Stimulated activated naive CD8-positive, alpha-beta T cell treated with anti-CD3 and anti-CD28 coated beads, Interleukin-15, Interleukin-2, amounts not matched to agents 100 ng/mL and 50 ng/mL, for 24 hours (primary cell): Measurements from ENCODE around the gene FFAR1.
"Not testable (repeated sequence)": the region's sequence is repeated elsewhere in the genome, so short reads cannot be mapped to it uniquely, and the experiment has no call there.

Experiments
- H3K27ac Mint-ChIP-seq: one replicate; pipeline ENCODE4 v1.8.0; 2021; ENCODE audit warnings: mild to moderate bottlenecking, mixed read lengths
- H3K27me3 Mint-ChIP-seq: one replicate; pipeline ENCODE4 v1.8.0; 2021; ENCODE audit warnings: mixed read lengths
- H3K36me3 Mint-ChIP-seq: one replicate; pipeline ENCODE4 v1.8.0; 2021; ENCODE audit warnings: low read depth, mixed read lengths
- H3K4me1 Mint-ChIP-seq: one replicate; pipeline ENCODE4 v1.8.0; 2021; ENCODE audit warnings: low read depth, mixed read lengths
- H3K4me3 Mint-ChIP-seq: one replicate; pipeline ENCODE4 v1.8.0; 2021; ENCODE audit warnings: mild to moderate bottlenecking, mixed read lengths
- H3K9me3 Mint-ChIP-seq: one replicate; pipeline ENCODE4 v1.8.0; 2021; ENCODE audit warnings: mixed read lengths

The FFAR1 gene

DNA sequence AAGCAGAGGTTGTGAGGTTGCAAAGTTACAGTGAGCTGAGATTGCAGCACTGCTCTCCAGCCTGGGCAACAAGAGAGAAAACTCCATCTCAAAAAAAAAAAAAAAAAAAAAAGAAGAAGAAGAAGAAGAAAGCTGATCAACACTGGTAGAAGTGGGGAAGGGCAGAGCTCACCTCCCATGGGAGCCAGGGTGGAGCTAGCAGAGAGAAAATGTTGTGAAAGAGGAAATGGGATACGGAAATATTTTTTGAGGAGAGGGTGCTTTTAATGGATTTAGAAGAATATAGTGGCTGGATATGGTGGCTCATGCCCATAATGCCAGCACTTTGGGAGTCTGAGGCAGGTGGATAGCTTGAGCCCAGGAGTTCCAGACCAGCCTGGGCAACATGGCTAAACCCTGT, 30.0 kb downstream of the FFAR1 start:
- peaks cover 18% of the 10 kb centered on the region for H3K4me1 Mint-ChIP-seq
- H3K4me3 Mint-ChIP-seq = no peak overlapping the region

DNA sequence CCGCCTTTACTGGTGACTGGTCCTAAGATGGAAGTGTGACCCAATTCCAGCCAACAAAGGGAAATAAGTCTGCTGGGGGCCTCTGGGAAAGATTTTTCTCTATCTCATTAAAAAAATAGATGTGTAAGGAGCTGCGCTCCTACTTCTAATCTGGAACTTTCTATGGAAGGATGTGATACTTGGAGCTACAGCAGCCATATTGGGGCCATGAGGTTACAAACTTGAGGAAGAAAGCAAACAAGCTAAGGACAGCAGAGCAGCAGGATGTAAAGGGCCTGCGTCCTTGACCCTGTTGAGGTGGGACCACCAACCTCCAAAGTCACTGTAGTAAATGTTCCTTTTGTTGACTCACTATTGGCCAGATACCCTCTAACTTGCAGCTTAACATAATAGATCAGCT, 30.7 kb downstream of the FFAR1 start:
- peaks cover 21% of the 10 kb centered on the region for H3K27me3 Mint-ChIP-seq
- H3K27ac Mint-ChIP-seq = no peak overlapping the region
- H3K36me3 Mint-ChIP-seq = no peaks in the 10 kb centered on the region
- H3K4me1 Mint-ChIP-seq = peaks cover 18% of the 10 kb centered on the region
- H3K4me3 Mint-ChIP-seq = no peak overlapping the region
- no peaks in the 10 kb centered on the region for H3K9me3 Mint-ChIP-seq

More for the DNA sequence above, 30.0 kb downstream of the FFAR1 start:
- Mint-ChIP-seq H3K27me3 (peaks cover 17% of the 10 kb centered on the region), H3K36me3 (no peaks in the 10 kb centered on the region), H3K27ac (no peak overlapping the region), H3K9me3 (no peaks in the 10 kb centered on the region)

DNA sequence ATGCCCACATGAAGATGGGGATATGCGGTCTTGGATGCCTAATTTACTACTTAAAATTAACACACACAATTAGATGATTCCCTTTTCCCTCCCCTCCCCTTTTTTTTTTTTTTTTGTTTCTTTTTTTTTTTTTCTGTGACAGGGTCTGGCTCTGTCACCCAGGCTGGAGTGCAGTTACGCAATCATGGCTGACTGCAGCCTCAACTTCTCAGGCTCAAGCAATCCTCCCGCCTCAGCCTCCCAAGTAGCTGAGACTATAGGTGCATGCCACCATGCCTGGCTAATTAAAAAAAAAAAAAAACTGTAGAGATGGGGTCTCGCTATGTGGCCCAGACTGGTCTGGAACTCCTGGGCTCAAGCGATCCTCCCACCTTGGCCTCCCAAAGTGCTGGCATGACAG, 31.8 kb downstream of the FFAR1 start:
- not testable (repeated sequence) for H3K4me3 Mint-ChIP-seq, H3K27ac Mint-ChIP-seq, H3K9me3 Mint-ChIP-seq, H3K36me3 Mint-ChIP-seq
- H3K4me1 Mint-ChIP-seq = peaks cover 15% of the 10 kb centered on the region
- H3K27me3 Mint-ChIP-seq = peaks cover 21% of the 10 kb centered on the region

DNA sequence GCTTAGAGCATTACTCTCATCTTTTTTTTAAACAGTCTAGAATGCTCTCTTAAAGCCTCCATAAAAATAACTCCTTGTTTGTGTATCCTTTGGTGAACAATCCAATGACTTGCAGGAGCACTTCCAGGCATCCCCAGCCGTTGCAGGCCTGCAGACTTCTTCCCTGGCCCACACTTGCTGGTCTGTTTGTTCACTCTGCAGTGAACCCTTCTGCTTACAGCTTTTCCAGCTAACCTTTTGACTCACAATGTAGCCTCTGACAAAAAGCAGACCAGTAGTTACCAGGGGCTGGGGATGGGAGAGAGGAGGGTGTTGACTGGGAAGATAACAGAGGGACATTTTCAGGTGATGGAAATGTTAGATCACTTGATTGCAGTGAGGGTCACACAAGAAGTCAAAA, 32.3 kb downstream of the FFAR1 start:
- H3K36me3 Mint-ChIP-seq = no peaks in the 10 kb centered on the region
- no peak overlapping the region for H3K27ac Mint-ChIP-seq
- peaks cover 25% of the 10 kb centered on the region for H3K27me3 Mint-ChIP-seq
- H3K9me3 Mint-ChIP-seq = no peaks in the 10 kb centered on the region
- H3K4me1 Mint-ChIP-seq = peaks cover 10% of the 10 kb centered on the region
- no peak overlapping the region for H3K4me3 Mint-ChIP-seq

DNA sequence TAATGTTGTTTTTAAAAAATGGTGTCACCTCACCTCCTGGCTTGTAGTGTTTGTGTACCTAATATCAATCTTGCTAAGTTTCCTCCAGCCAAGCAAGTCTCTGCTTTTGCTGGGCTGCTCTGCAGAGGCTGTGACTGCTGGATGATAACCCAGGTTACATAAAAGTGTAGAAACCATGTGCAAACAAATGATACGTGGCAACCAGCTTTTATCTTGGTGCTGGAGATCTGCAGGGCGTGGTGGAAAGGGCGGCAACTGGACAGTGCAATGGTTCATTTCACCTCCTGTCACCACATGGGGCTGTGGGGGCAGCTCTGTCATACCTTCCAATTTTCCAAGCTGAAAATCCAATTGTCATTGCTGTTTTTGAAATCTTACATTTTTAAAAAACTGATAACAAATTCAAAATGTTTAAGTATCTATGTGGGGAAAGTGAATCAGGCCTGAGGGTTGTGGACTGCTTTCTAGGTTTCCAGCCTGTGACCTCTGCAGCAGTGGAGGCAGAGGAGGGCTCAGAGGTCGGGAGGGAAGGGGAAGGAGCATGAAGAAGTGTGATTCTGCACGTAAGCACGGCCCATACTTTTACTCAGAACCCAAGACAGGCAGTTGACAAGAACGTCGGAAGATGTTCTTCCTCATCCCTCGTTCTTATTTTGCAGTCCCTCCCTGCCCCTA, 32.9 kb downstream of the FFAR1 start:
- H3K27me3 Mint-ChIP-seq = peaks cover 25% of the 10 kb centered on the region
- peaks cover 5% of the 10 kb centered on the region for H3K4me1 Mint-ChIP-seq
- H3K4me3 Mint-ChIP-seq = no peak overlapping the region
- H3K36me3 Mint-ChIP-seq = no peaks in the 10 kb centered on the region
- H3K27ac Mint-ChIP-seq = no peak overlapping the region
- H3K9me3 Mint-ChIP-seq = no peaks in the 10 kb centered on the region

DNA sequence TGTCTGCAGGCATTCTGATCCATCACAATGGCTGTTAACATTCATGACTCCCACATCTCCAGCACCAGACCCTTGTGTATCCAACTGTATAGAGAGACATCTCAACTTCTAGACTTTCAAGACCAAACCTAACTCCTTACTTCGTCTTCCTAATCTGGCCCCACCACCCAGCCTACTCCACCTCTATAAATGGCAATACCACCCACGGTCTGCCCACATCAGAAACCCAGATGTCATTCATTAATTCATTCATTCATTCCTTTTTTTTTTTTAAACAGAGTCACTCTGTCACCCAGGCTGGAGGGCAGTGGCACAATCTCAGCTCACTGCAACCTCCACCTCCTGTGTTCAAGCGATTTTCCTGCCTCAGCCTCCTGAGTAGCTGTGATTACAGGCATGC, 33.6 kb downstream of the FFAR1 start:
- H3K4me1 Mint-ChIP-seq = peaks cover 5% of the 10 kb centered on the region
- no peak overlapping the region for H3K4me3 Mint-ChIP-seq
- H3K27ac Mint-ChIP-seq = no peak overlapping the region
- H3K27me3 Mint-ChIP-seq = peaks cover 25% of the 10 kb centered on the region
- no peaks in the 10 kb centered on the region for H3K36me3 Mint-ChIP-seq
- H3K9me3 Mint-ChIP-seq = peaks cover 1% of the 10 kb centered on the region

DNA sequence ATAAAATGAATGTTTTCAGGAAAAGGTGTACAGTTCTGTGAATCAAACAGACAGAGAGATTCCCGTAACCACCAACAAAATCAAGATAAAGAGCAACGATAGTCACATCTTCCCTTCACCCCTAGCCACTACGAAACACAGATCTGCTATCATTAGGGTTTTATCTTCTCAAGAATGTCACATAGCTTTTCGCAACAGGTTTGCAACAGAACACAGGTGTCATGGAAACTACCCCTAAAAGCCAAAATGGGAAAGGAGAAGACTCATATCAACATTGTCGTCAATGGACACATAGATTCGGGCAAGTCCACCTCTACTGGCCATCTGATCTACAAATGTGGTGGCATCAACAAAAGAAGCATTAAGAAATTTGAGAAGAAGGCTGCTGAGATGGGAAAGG, 34.2 kb downstream of the FFAR1 start:
- H3K4me3 Mint-ChIP-seq = no peak overlapping the region
- H3K9me3 Mint-ChIP-seq = peaks cover 6% of the 10 kb centered on the region
- peaks cover 1% of the 10 kb centered on the region for H3K36me3 Mint-ChIP-seq
- peaks cover 25% of the 10 kb centered on the region for H3K27me3 Mint-ChIP-seq
- H3K27ac Mint-ChIP-seq = no peak overlapping the region
- peaks cover 3% of the 10 kb centered on the region for H3K4me1 Mint-ChIP-seq

DNA sequence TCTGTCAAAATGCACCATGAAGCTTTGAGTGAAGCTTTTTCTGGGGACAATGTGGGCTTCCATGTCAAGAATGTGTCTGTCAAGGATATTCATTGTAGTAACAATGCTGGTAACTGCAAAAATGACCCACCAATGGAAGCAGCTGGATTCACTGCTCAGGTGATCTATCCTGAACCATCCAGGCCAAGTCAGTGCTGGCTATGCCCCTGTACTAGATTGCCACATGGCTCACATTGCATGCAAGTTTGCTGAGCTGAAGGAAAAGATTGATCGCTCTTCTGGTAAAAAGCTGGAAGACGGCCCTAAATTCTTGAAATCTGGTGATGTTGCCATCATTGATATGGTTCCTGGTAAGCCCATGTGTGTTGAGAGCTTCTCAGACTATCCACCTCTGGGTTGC, 35.8 kb downstream of the FFAR1 start:
- no peaks in the 10 kb centered on the region for H3K4me1 Mint-ChIP-seq
- peaks cover 4% of the 10 kb centered on the region for H3K36me3 Mint-ChIP-seq
- H3K27me3 Mint-ChIP-seq = peaks cover 18% of the 10 kb centered on the region
- H3K9me3 Mint-ChIP-seq = peaks cover 9% of the 10 kb centered on the region
- no peak overlapping the region for H3K4me3 Mint-ChIP-seq
- no peak overlapping the region for H3K27ac Mint-ChIP-seq

DNA sequence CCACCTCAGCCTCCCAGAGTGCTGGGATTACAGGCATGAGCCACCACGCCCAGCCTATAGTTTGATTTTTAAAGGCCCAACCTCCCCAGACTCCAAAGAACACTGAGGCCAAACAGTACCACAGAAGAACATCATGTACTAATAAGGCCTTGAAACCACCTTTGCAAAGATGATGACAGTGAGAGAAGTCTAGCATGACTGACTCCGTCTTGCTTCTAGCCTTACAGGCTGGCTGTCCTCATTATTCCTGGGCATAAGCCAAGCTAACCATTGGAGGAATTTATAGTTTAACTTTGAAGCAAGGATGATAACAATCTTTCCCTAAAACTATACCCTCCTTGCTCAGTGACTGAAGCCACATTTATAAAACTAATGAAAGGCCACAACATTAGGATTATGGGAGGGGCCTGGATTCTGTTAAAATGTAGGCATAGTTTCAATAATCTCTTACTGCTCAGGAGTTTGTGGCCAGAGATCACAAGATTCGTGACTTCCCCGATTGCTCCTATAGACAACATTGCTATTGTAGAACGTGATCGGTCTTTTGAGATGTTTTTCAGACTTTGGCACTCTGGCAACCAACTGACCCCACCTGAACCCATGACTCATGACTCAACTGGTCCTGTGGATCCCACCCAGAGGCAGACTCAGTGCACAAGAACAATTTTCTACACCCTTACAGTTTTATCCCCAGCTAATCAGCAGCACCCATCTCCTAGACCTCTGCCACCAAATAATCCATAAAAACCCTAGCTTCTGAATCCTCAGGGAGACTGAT, 40.8 kb downstream of the FFAR1 start:
- peaks cover 4% of the 10 kb centered on the region for H3K36me3 Mint-ChIP-seq
- H3K9me3 Mint-ChIP-seq = peaks cover 9% of the 10 kb centered on the region
- H3K4me1 Mint-ChIP-seq = no peaks in the 10 kb centered on the region
- H3K27ac Mint-ChIP-seq = no peak overlapping the region
- H3K4me3 Mint-ChIP-seq = no peak overlapping the region
- peaks cover 11% of the 10 kb centered on the region for H3K27me3 Mint-ChIP-seq

DNA sequence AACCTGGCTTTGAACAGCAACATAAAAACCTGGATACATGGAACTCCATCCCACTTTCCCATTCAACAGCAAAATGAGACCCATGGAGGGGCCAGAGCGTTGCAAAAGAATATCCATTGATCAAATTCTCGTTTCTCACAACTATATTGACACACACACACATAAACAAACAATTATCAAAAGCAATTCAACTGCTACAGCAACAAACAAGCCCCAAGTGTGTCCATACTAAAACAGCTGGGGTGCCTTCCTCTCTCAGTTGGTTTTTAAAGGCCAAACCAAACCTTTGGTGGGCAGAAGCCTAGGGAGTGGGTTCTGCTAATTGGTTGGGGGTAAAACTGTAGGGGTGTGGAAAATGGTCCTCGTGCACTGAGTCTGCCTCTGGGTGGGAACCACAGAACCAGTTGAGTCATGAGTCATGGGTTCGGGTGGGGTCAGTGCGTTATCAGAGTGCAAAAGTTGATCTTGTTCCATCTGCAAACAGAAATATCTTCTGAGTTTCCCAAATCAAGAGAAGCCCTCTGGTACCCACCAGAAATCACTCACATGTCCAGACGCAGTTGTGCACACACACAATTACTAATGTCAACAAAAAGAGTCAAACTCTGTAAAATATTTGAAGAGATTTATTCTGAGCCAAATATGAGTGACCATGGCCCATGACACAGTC, 41.6 kb downstream of the FFAR1 start:
- Mint-ChIP-seq H3K9me3 (peaks cover 9% of the 10 kb centered on the region), H3K36me3 (peaks cover 4% of the 10 kb centered on the region), H3K27ac (no peak overlapping the region), H3K4me3 (no peak overlapping the region), H3K27me3 (peaks cover 11% of the 10 kb centered on the region), H3K4me1 (no peaks in the 10 kb centered on the region)

DNA sequence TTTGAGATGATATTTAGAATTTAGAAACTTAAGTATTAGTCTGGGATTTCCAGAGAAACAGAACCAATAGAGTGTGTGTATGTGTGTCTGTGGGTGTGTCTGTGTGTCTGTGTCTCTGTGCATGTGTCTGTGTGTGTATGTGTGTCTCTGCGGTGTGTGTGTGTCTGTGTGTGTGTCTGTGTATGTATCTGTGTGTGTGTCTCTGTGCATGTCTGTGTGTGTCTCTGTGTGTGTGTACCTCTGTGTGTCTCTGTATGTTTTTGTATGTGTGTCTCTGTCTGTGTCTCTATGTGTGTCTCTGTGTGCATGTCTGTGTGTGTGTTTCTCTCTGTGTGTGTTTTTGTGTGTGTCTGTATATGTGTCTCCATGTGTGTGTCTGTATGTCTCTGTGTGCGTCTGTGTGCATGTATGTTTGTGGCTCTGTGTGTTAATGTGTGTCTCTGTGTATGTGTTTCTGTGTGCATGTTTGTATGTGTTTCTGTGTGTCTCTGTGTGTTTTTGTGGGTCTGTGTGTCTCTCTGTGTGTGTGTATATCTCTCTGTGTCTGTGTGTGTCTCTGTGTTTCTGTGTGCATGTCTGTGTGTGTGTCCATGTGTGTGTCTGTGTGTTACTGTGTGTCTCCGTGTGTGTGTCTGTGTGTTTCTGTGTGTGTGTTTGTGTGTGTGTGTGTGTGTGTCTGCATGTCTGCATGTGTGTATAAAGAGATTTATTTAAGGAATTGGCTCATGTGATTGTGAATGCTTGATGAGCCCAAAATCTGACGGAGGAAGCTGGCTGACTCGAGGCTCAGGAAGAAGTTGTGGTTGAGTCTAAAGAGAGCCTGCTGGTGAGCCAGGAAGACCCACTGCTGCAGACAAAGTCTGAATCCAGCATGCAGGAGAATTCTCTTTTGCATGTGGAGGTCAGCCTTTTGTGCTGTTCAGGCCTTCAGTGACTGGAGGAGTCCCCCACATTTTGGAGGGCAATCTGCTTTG, 45.3 kb downstream of the FFAR1 start:
- Mint-ChIP-seq H3K9me3 (no peaks in the 10 kb centered on the region), H3K36me3 (no peaks in the 10 kb centered on the region), H3K4me3 (no peak overlapping the region), H3K27me3 (peaks cover 7% of the 10 kb centered on the region), H3K4me1 (no peaks in the 10 kb centered on the region), H3K27ac (no peak overlapping the region)

DNA sequence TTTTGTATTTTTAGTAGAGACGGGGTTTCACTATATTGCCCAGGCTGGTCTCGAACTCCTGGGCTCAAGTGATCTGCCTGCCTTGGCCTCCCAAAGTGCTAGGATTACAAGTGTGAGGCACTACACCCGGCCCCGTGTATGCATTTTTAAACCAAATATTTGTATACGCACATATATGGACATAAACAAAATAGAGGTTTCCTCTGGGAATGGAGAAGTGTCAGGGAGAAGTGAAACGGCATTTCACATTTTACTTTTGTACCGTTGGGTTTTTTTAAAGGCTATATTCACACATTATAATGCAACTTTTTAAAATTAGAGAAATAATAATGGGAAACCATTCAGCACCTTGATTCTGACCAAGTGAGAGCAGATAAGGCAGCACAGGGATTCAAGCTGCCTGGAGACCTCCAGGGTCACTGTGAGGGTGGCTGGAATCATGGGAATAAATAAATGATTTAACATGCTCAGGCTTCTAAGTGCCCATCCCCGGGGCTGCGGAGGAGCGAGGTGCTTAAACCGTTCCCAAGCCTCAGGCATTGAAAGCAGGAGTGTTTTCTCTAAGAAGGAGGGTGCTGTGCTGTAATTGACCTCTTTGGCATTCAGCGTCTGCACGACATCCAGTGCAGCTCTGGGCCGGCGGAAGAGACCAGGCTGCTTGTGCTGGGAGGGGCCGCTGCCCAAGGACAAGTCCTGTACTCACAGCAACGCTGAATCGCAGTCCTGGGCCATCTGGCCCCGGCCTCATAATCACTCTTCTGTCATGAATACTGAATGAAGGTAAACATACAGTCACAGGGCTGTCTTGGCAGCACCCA, 47.9 kb downstream of the FFAR1 start:
- no peaks in the 10 kb centered on the region for H3K4me1 Mint-ChIP-seq
- no peak overlapping the region for H3K27ac Mint-ChIP-seq
- peaks cover 8% of the 10 kb centered on the region for H3K27me3 Mint-ChIP-seq
- no peaks in the 10 kb centered on the region for H3K9me3 Mint-ChIP-seq
- H3K4me3 Mint-ChIP-seq = no peak overlapping the region
- no peaks in the 10 kb centered on the region for H3K36me3 Mint-ChIP-seq

DNA sequence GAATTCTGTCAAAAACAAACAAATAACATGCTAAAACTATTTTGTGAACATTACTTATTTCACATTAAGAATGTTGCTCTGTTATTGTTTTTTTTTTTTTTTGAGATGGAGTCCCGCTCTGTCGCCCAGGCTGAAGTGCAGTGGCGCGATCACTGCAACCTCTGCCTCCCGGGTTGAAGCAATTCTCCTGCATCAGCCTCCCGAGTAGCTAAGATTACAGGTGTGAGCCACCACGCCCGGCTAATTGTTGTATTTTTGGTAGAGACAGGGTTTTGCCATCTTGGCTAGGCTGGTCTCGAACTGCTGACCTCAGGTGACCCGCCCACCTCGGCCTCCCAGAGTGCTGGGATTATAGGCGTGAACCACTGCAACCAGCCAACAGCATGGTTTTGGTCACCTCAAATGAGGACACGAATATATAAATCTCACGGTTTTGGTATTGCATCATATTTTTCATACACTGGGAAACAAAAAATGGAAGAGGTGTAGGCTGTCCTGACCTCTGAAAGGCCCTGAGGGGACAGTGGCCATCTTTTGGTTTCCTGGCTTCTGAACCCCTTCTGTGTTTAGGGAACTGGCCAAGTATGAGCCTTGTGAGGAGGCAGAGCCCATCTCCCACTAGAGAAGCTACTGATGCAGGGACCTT, 48.7 kb downstream of the FFAR1 start:
- H3K27me3 Mint-ChIP-seq = peaks cover 4% of the 10 kb centered on the region
- H3K4me1 Mint-ChIP-seq = no peaks in the 10 kb centered on the region
- no peaks in the 10 kb centered on the region for H3K9me3 Mint-ChIP-seq
- no peaks in the 10 kb centered on the region for H3K36me3 Mint-ChIP-seq
- no peak overlapping the region for H3K4me3 Mint-ChIP-seq
- no peak overlapping the region for H3K27ac Mint-ChIP-seq
